Putamen (tissue), 1 donor: ENCODE data around the gene LOXHD1.

Experiments
- DNase-seq: peaks from one replicate; pipeline ENCODE4 v3.0.0-alpha.2; 2016; ENCODE audit warnings: low spot score

Gene LOXHD1

GRCh38 chr18:46475390-46475752 is 181.6 kb downstream of the LOXHD1 start:
- no peak for DNase-seq

GRCh38 chr18:46474487-46475389 is 182.3 kb downstream of the LOXHD1 start:
- no peak for DNase-seq

- DNase-seq = no peak
Measured at GRCh38 chr18:46471809-46472498, 185.1 kb downstream of the LOXHD1 start.

- DNase-seq = no peak
Measured at GRCh38 chr18:46470714-46471113, 186.3 kb downstream of the LOXHD1 start.

GRCh38 chr18:46469186-46469915 is 187.7 kb downstream of the LOXHD1 start:
- DNase-seq = no peak

GRCh38 chr18:46468426-46469180 is 188.4 kb downstream of the LOXHD1 start:
- no peak for DNase-seq

GRCh38 chr18:46466234-46467160 is 190.5 kb downstream of the LOXHD1 start:
- no peak for DNase-seq

GRCh38 chr18:46464926-46465655 is 191.9 kb downstream of the LOXHD1 start:
- DNase-seq = no peak

- DNase-seq = no peak
Measured at GRCh38 chr18:46462523-46462922, 194.5 kb downstream of the LOXHD1 start.

- DNase-seq = no peak
Measured at GRCh38 chr18:46461993-46462392, 195.0 kb downstream of the LOXHD1 start.

- no peak for DNase-seq
Measured at GRCh38 chr18:46460754-46461153, 196.3 kb downstream of the LOXHD1 start.

- DNase-seq = no peak
Measured at GRCh38 chr18:46459789-46460455, 197.1 kb downstream of the LOXHD1 start.

GRCh38 chr18:46458472-46458871 is 198.5 kb downstream of the LOXHD1 start:
- no peak for DNase-seq

- DNase-seq = no peak
Measured at GRCh38 chr18:46456691-46457090, 200.3 kb downstream of the LOXHD1 start.

GRCh38 chr18:46452820-46453219 is 204.2 kb downstream of the LOXHD1 start:
- no peak for DNase-seq

- DNase-seq = no peak
Measured at GRCh38 chr18:46449499-46449898, 207.5 kb downstream of the LOXHD1 start.

GRCh38 chr18:46449033-46449432 is 208.0 kb downstream of the LOXHD1 start:
- DNase-seq = no peak

GRCh38 chr18:46448347-46448746 is 208.7 kb downstream of the LOXHD1 start:
- no peak for DNase-seq

GRCh38 chr18:46447792-46448191 is 209.2 kb downstream of the LOXHD1 start:
- no peak for DNase-seq

- DNase-seq = no peak
Measured at GRCh38 chr18:46447323-46447722, 209.7 kb downstream of the LOXHD1 start.
